Measurements from ENCODE around the gene MAU2. TPM values are rescaled to one million over a fixed set of nuclear protein-coding genes. Genes with fewer than 3 reads are reported as not detected.
A peak's percentile ranks its signal among the peaks of the same experiment; 100 is the strongest.

Gene MAU2
- total and polyA plus RNA-seq, 10 of the 15 experiments (the other 5 are each of a cell fraction or from before 2014, with no cell fraction given): 1.8 to 47.2 (median 22.1) TPM

DNA sequence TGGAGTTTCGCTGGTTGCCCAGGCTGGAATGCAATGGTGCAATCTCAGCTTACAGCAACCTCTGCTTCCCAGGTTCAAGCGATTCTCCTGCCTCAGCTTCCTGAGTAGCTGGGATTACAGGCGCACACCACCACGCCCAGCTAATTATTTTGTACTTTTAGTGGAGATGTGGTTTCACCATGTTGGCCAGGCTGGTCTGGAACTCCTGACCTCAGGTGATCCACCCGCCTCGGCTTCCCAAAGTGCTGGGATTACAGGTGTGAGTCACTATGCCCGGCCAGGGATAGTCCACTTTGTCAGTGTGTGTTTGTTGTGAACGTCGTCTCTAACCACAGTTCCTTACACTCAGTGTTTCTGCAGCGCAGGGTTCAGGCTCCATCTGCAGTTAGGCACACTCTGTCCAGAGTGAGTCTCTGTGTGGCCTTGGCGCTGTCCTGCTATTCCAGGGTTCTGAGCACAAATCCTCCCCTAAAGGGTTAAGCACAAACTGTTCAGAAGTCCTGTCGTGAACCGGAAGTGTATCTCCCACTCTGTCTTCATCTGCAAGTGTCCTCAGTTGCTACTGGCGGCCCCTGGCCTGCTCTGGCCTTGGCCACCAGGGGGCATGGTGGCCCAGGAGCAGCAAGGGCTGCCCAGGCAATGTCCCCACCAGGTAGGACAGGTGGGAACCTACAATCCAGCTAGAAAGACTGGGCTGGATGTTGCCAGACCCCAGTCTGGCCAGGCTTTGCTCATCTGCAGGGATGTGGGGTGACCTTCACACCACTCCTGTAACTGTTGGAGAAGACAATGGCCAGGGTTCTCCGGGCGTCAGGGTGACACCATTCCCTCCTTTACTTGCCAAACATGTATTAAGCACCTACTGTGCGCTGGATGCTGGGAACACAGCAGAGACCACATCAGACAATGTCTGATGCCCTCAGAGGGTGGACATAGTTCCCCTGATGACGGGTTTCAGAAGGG lies 46.1 kb downstream of the MAU2 start (continued):
- no peak for TF ChIP-seq CBX3 (IDR thresholded peaks at IDR 0.05; ENCODE audit: borderline replicate concordance, low read depth)
- no peak for TF ChIP-seq ASH2L (IDR thresholded peaks at IDR 0.05; ENCODE audit: borderline replicate concordance, low read depth)
- no peak for TF ChIP-seq TAF1 (IDR thresholded peaks at IDR 0.05; ENCODE audit: borderline replicate concordance, low read depth, low read length)
- TF ChIP-seq SP1 (IDR thresholded peaks at IDR 0.05; ENCODE audit: low read depth, low read length): no peak
- TF ChIP-seq SIX5 (IDR thresholded peaks at IDR 0.05; ENCODE audit: low read depth, low read length, severe bottlenecking): no peak
- TF ChIP-seq CHD4 (IDR thresholded peaks at IDR 0.05): no peak
- TF ChIP-seq CBFB (IDR thresholded peaks at IDR 0.05; ENCODE audit: low read depth): no peak
- TF ChIP-seq, protein P1, sequence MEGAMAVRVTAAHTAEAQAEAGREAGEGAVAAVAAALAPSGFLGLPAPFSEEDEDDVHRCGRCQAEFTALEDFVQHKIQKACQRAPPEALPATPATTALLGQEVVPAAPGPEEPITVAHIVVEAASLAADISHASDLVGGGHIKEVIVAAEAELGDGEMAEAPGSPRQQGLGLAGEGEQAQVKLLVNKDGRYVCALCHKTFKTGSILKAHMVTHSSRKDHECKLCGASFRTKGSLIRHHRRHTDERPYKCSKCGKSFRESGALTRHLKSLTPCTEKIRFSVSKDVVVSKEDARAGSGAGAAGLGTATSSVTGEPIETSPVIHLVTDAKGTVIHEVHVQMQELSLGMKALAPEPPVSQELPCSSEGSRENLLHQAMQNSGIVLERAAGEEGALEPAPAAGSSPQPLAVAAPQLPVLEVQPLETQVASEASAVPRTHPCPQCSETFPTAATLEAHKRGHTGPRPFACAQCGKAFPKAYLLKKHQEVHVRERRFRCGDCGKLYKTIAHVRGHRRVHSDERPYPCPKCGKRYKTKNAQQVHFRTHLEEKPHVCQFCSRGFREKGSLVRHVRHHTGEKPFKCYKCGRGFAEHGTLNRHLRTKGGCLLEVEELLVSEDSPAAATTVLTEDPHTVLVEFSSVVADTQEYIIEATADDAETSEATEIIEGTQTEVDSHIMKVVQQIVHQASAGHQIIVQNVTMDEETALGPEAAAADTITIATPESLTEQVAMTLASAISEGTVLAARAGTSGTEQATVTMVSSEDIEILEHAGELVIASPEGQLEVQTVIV (IDR thresholded peaks at IDR 0.05; ENCODE audit: borderline replicate concordance, partially characterized antibody): no peak
- TF ChIP-seq, protein P2, sequence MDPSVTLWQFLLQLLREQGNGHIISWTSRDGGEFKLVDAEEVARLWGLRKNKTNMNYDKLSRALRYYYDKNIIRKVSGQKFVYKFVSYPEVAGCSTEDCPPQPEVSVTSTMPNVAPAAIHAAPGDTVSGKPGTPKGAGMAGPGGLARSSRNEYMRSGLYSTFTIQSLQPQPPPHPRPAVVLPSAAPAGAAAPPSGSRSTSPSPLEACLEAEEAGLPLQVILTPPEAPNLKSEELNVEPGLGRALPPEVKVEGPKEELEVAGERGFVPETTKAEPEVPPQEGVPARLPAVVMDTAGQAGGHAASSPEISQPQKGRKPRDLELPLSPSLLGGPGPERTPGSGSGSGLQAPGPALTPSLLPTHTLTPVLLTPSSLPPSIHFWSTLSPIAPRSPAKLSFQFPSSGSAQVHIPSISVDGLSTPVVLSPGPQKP (IDR thresholded peaks at IDR 0.05; ENCODE audit: low read depth, low read length): peak; percentile 40; the same call in 1 of the 2 replicates
- no peak for TF ChIP-seq EED (IDR thresholded peaks at IDR 0.05; ENCODE audit: low read depth)
- TF ChIP-seq LARP7 (IDR thresholded peaks at IDR 0.05): no peak
- peak; percentile 95 for TF ChIP-seq SMC3 (IDR thresholded peaks at IDR 0.05; ENCODE audit: borderline replicate concordance, low read length)
- TF ChIP-seq, protein P3, sequence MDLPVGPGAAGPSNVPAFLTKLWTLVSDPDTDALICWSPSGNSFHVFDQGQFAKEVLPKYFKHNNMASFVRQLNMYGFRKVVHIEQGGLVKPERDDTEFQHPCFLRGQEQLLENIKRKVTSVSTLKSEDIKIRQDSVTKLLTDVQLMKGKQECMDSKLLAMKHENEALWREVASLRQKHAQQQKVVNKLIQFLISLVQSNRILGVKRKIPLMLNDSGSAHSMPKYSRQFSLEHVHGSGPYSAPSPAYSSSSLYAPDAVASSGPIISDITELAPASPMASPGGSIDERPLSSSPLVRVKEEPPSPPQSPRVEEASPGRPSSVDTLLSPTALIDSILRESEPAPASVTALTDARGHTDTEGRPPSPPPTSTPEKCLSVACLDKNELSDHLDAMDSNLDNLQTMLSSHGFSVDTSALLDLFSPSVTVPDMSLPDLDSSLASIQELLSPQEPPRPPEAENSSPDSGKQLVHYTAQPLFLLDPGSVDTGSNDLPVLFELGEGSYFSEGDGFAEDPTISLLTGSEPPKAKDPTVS (IDR thresholded peaks at IDR 0.05; ENCODE audit: low read depth, low read length): no peak
- TF ChIP-seq, protein P4, sequence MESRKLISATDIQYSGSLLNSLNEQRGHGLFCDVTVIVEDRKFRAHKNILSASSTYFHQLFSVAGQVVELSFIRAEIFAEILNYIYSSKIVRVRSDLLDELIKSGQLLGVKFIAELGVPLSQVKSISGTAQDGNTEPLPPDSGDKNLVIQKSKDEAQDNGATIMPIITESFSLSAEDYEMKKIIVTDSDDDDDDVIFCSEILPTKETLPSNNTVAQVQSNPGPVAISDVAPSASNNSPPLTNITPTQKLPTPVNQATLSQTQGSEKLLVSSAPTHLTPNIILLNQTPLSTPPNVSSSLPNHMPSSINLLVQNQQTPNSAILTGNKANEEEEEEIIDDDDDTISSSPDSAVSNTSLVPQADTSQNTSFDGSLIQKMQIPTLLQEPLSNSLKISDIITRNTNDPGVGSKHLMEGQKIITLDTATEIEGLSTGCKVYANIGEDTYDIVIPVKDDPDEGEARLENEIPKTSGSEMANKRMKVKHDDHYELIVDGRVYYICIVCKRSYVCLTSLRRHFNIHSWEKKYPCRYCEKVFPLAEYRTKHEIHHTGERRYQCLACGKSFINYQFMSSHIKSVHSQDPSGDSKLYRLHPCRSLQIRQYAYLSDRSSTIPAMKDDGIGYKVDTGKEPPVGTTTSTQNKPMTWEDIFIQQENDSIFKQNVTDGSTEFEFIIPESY (IDR thresholded peaks at IDR 0.05): no peak
- TF ChIP-seq SREBF2 (IDR thresholded peaks at IDR 0.05; ENCODE audit: low read length): no peak
- TF ChIP-seq DPF2 (IDR thresholded peaks at IDR 0.05): peak; percentile 95
- no peak for TF ChIP-seq CHD1 (IDR thresholded peaks at IDR 0.05; ENCODE audit: low read depth, low read length)
- TF ChIP-seq RFX5 (IDR thresholded peaks at IDR 0.05; ENCODE audit: low read depth, low read length): no peak
- TF ChIP-seq HDAC2 (IDR thresholded peaks at IDR 0.05): no peak
- no peak for TF ChIP-seq SRF (IDR thresholded peaks at IDR 0.05; ENCODE audit: low read depth in 2 of 2, low read length in 2 of 2)
- no peak for TF ChIP-seq IRF3 (IDR thresholded peaks at IDR 0.05)
